Measurements from ENCODE around the gene SEPHS1.
A peak's percentile ranks its signal among the peaks of the same experiment; 100 is the strongest.
"Not testable (repeated sequence)": the region's sequence is repeated elsewhere in the genome, so short reads cannot be mapped to it uniquely, and the experiment has no call there.

The SEPHS1 gene, protein sequence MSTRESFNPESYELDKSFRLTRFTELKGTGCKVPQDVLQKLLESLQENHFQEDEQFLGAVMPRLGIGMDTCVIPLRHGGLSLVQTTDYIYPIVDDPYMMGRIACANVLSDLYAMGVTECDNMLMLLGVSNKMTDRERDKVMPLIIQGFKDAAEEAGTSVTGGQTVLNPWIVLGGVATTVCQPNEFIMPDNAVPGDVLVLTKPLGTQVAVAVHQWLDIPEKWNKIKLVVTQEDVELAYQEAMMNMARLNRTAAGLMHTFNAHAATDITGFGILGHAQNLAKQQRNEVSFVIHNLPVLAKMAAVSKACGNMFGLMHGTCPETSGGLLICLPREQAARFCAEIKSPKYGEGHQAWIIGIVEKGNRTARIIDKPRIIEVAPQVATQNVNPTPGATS

DNA sequence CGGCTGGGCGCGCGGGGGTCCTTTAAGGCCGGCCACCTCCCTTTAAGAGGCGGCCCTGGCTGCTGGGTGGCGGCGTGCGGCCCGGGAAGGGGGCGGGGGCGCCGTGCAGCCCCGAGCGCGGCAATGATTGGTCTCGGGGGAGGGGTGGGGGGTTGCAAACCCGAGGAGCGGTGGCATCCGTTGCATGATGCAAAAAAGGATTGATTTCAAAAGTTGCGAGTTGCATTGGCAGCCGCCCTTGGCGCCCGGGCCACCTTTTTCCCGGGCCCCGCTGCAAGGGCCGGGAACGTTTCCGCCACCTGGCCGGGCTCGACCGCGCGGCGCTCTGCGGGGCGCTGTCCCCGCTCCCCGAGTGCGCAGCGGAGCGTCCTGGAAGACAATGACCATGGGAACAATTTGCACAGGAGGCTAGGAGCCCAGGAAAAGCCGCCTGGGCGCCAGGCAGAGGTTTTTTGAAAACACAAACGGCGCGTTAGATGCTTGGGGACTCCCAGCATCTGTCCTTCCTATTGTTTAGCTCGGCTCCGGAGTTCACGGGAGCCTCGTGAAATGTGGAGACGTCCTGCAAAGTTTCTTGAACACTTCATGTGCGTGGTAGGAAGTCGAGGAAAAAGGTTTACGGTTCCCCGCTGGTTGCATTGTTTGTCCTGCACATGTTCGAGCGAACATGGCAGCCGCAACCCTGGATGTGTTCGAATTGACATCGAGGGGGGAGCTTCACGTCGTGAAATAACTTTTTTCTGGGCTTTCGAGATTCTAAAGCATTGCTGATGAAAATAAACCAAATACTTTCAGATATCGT is at the start of gene SEPHS1:
Gene SEPHS1, minus strand, starts transcription at position 78 of the 802 bp plus-strand sequence. CDS start 3,343 bp downstream, outside the sequence.
- DNase-seq, result peak; percentile 57 to 96 (median 66)
- intact Hi-C loops (cut with DNase I), result no loop called here

DNA sequence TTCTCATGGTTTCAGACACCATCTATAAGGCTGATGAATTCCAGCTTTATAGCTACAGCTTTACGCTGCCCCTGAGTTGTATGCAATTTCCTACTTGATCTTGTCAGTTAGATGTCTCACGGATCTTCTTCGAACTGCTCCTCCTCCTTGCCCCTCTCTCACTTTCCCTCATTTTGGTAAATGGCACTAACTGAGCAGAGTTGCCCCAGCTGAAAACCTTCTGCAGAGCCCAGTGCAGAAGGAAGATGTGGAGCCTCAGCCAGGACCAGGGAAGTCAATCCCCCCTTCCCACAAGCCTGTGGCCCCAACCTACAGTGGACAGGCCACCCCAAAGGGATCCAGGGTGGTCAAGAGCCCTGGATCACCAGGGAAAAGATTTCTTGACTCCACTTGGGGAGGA is 49.0 kb upstream of the SEPHS1 start:
- no peak for DNase-seq
- intact Hi-C loops (cut with DNase I), result no loop called here

DNA sequence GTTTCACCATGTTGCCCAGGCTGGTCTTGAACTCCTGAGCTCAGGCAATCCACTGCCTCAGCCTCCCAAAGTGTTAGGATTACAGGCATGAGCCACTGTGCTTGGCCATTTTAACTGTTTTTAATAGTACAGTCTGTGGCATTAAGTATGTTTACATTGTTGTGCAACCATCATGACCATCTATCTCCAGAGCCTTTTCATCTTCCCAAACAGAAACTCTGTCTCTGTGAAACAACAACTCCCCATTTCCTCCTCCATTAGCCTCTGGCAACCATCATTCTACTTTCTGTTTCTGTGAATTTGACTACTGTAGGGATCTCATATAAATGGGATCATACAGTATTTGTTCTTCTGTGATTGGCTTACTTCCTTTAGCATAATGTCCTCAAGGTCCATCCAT is 48.3 kb upstream of the SEPHS1 start:
- intact Hi-C loops (cut with DNase I), result no loop called here
- DNase-seq, result no peak

DNA sequence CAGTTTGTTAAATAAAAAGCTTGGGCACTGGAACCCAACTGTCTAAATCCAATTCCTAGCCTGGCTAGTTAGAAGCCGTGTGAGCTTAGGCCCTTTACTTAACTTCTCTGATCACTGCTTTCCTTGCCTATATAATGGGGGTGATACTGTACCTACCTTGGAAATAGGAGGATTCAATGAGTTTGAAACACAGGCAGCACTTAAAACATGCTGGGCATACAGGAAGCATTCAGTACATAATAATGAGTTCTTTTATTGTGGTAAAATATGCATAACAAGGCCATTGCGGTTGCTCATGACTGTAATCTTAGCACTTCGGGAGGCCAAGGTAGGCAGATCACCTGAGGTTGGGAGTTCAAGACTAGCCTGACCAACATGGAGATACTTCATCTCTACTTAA is 47.4 kb upstream of the SEPHS1 start:
- no peak for DNase-seq
- intact Hi-C loops (cut with DNase I), result no loop called here

DNA sequence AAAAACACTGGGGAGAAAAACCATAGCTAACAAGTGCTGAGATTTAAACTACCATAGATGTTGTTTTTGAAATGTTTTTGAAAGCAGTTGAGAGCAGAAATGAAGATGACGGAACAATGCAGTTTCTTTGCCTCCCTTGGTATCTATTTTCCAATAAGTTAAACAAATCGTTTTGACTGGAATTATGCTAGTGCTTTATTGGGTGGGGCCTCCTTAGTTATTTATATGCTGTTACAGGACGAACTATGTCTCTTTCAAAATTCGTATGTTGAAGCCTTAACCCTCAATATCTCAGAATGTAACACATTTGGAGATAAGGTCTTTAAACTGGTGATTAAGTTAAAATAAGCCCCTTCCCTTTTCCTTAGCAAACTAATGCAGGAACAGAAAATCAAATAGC is 45.5 kb upstream of the SEPHS1 start:
- DNase-seq, result no peak
- intact Hi-C loops (cut with DNase I), result no loop called here

DNA sequence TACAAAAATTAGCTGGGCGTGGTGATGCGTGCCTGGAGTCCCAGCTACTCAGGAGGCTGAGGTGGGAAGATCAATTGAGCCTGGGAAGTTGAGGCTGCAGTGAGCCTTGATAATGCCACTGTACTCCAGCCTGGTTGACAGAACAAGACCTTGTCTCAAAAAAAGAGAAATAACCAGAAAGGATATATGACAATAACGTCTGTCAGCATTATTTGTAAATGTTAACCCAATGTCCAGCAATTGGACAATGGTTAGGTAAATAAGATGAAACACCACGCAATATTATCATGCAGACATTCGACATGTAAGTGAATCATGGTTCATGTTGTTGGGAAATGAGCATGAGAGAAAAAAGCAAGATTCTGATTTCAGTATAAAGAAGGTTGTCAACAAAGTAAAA is 44.6 kb upstream of the SEPHS1 start:
- intact Hi-C loops (cut with DNase I), result no loop called here
- DNase-seq, result no peak

DNA sequence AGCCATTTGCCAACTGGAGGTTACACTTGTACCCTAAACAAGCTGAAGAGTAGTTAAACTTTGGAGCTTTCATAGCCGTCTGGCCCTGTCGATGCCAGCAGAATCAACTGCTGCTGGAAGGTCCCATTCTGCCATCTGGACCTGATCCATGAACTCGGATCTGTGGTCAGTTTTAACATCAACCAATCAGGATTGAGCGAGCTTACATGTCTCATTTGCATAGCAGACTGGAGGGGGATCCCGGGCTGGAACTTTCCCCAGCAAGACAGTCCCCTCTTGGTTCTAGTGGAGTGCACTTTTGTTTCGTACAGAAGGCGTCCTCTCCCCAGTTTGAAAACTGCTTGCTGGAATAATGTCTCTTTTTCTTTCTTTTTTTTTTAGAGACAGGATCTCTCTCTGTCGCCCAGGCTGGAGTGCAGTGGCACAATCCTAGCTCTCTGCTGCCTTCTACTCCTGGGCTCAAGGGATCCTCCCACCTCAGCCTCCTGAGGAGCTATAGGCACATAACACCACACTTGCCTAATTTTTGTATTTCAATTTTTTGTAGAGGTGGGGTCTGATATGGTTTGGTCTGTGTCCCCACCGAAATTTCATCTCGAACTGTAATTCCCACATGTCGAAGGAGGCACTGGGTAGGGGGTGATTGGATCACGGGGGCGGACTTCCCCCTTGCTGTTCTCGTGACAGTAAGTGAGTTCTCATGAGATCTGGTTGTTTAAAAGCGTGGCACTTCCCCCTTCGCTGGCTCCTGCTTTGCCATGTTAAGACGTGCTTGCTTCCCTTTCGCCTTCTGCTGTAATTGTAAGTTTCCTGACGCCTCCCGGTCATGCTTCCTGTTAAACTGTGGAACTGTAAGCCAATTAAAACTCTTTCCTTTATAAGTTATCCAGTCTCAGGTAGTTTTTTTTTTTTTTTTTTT is 42.8 kb upstream of the SEPHS1 start:
- DNase-seq, result no peak
- intact Hi-C loops (cut with DNase I), result no loop called here

DNA sequence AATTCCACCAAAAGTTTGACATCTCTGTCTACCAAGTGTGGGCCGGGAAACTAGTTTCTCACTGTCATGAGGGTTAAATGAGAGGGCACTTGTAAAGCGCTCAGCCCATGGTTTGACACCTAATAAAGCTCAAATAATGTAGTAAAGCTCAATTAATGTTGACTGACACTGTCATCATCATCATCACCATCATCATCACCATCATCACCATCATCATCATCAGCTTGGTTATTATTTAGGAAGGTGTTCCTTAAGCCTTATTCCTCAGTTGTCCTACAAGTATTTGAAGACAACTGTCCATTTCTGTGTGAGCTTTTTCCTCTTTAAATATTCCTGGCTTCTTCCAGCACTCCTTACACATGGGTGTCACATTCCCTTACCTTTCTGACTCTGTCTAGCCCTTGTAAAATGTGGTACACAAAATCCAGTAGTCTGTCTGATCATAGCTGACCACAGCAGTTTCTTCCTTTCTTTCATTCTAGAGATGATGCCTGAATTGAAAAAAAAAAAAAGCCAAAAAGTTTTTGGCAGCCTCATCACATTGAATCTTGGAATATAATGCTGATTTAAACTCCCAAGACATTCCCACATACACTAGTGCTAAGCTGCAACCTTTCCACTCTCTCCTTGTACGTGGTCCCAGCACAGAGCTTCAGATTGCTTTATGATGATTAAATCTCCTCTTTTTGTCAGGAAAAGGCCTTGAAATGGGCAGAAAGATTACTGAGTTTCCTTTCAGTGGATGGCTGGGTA is 40.6 kb upstream of the SEPHS1 start:
- intact Hi-C loops (cut with DNase I), result no loop called here
- no peak for DNase-seq

DNA sequence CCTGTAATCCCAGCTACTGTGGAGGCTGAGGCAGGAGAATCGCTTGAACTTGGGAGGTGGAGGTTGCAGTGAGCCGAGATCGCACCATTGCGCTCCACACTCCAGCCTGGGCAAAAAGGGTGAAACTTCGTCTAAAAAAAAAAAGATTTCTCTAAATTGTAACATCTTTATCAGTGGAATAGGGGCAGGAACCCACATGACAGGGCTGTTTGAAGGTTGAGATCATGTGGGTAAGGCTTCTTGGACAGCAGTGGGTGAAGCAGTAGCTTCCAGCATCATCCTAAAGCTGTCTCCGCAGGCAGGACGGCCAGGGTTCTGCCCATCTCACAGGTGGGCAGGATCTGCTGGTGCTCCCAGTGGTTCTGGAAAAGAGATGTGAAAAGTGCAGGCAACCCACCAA is 37.9 kb upstream of the SEPHS1 start:
- intact Hi-C loops (cut with DNase I), result no loop called here
- DNase-seq, result no peak

DNA sequence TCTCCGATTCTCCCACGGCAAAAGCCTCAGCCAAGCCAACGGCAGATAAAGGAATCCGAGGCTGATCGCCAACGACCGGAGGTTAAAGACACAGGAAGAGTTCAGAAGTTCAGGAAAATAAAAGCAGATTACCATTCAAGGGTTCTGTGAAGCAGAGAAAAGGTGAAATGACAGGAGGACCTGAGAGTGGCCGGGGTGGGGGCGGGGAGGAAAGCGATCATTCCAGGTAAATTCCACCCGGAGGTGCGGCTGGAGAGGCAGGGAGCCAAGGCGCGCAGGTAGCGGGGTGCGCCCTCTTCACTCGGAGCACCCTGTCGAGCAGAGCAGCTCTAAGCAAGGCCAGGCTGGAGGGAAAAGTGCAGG is 35.3 kb upstream of the SEPHS1 start:
- no peak for DNase-seq
- intact Hi-C loops (cut with DNase I), result no loop called here

DNA sequence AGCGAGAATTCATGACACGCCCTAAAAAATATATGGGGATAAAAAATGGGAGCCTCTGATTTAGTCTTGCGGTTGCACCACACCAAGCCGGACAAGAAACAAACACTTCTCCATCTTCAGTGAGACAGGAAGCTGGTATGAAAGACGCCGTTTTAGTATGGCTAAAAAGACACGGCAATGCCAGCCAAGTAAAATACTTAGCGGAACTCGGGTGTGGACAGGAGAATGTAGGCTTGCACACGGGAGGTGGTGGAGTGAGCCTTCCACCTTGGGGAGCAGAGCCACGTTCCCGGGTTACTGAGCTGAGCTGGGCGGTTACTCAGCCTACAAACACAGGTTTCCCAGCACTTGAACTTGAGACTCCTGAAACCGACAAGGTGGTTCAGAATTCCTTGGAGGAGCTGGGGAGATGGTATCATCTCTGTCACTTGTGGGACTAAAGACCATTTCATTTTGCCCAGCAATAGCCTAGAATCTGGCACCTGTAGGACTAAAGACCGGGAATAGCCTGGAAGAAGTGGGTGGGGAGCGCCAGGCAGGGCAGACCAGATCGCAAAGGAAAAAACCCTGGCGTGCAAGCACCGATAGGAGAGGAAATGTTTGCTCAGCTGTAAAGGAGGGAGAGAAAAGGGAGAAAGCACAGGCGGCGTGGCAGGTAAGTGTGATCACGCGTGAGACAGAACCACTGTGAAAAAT is 34.8 kb upstream of the SEPHS1 start:
- intact Hi-C loops (cut with DNase I), result no loop called here
- no peak for DNase-seq

DNA sequence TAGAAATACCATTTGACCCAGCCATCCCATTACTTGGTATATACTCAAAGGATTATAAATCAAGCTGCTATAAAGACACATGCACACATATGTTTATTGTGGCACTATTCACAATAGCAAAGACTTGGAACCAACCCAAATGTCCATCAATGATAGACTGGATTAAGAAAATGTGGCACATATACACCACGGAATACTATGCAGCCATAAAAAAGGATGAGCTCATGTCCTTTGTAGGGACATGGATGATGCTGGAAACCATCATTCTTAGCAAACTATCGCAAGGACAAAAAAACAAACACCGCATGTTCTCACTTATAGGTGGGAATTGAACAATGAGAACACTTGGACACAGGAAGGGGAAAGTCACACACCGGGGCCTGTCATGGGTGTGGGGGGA is 31.0 kb upstream of the SEPHS1 start:
- DNase-seq; intact Hi-C loops (cut with DNase I): not testable (repeated sequence)

DNA sequence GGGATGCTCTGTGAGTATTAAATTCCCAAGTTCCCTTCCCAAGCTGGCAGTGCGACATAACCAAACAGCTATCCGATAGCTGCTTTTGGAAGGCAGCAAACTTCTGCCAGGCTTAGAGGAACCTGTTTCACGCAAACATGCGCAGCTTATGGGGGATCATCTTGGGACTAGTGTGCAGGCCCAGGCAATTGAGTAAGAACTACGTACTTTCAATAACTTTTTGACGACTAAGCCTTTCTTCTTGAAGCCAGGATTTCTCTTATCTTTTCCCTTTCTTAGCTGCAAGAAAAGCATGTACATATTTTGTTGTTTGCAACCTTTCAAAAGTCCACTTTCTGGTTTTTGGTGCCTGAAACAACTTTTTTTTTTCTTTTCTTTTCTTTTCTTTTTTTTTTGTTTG is 28.7 kb upstream of the SEPHS1 start:
- intact Hi-C loops (cut with DNase I), result no loop called here
- DNase-seq, result no peak

DNA sequence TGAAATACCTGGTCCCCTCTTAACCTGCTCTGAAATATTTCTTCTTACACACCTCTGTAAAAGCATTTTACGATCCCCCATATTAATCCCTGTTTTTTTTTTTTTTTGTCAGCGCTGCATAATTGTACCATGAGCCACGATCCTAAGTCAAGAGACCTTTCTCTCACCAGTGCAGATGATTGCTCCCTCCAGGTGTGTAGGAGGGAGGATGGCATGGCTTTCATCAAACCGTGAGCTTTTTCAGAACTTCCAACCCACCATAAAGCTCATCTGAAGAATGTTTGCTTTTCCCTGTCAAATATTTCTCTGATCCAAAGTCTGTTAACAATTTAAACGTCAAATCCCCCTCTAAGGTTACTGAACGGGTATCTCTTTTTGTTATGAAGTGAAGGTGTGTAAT is 28.2 kb upstream of the SEPHS1 start:
- intact Hi-C loops (cut with DNase I), result no loop called here
- no peak for DNase-seq

DNA sequence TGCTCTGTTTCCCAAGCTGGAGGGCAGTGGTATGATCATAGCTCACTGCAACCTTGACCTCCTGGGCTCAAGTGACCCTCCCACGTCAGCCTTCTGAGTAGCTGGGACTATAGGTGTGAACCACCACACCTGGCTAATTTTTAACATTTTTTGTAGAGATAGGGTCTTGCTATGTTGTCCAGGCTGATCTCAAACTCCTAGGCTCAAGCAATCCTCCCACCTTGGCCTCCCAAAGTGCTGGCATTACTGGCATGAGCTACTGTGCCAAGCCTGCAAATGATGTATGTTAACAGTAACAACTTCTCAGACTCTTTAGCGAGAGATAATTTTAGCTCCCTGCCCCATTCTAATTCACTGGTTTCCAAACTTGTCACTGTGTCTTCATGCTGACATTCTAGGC is 27.7 kb upstream of the SEPHS1 start:
- intact Hi-C loops (cut with DNase I), result no loop called here
- DNase-seq, result no peak

DNA sequence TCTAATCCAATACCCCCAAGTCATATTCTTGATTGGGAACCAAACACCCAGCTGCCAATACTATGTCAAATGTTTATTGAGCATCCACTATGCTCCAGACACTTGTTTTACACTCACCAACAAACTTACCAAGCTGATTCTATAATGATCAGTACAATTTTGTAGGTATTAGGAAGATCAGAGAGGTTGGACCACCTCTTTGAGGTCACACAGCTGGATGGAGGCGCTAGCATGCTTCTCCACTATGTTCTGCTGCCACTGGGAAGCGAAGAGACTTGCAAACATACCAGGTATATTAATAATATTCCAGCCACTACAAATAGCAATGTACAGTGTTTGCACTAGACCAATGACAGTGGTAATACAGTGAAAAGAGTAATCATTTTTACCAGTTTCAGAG is 25.6 kb upstream of the SEPHS1 start:
- intact Hi-C loops (cut with DNase I), result loop anchor here (2.0 to 5.0 kb wide), 2 partner anchors 154 to 213 kb away; partner anchors contain the start of genes BEND7 and PRPF18
- DNase-seq, result no peak

DNA sequence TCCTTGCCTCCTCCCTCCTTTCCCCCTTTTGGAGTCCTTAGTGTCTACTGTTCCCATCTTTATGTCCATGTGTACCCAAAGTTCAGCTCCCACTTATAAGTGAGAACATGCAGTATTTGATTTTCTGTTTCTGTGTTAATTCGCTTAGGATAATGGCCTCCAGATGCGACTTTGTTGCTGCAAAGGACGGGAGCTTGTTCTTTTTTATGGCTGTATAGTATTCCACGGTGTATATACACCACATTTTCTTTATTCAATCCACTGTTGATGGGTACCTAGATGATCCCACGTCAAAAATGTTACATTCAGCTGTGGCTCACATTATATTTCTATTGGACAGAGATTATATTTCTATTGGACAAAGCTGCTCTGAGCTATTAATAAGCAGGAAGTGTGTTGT is 24.4 kb upstream of the SEPHS1 start:
- DNase-seq, result no peak
- intact Hi-C loops (cut with DNase I), result loop anchor here (1.0 to 5.0 kb wide), 3 partner anchors 68 to 214 kb away; partner anchors contain the start of genes BEND7 and PRPF18

DNA sequence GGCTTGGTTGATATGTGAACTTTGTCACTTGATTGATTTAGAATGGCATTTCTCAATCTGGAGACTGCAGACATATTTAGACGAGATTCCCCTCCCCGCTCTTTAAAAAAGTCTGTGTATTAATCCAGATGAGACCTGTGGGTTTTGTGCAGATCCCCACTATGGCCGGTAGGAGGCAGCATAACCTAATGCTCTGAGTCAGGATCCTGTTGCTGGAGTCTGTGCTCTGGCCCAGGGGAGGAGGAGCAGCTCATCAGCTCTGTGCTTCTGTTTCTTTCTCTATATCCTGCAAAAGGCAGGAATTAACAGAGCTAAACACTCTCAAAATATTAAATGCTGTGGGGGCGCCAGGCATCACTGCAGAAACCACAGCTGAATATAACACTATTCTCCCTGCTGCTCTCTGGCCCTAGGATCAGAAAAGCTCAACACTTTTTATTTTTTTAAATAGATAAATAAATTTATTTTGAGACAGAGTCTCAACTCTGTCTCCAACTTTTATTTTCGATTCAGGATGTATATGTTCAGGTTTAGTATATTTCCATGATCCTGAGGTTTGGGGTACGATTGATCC is 23.9 kb upstream of the SEPHS1 start:
- intact Hi-C loops (cut with DNase I), result loop anchor here (1.0 to 5.0 kb wide), 3 partner anchors 68 to 215 kb away; partner anchors contain the start of genes BEND7 and PRPF18
- DNase-seq, result peak; percentile 45 to 94 (median 68)

DNA sequence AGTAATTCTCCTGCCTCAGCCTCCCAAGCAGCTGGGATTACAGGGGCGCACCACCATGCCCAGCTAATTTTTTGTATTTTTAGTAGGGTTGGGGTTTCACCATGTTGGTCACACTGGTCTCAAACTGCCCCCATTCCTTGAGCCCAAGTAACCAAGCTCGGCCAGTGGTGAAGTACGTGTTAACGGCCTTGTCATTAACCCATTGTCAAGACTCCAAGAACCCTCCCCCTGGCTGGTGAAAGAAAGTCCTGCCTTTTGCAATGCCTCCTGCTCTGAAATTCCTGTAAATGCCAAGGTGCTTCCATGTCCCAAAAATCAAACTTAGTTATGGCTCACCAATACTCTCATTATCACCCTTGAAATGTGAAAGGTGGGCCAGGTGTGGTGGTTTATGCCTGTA is 18.8 kb upstream of the SEPHS1 start:
- DNase-seq, result no peak
- intact Hi-C loops (cut with DNase I), result no loop called here

All from posterior cingulate gyrus (tissue), 11 donors.